Mesenchymal stem cell (in vitro differentiated cells and primary cell): ENCODE results near the gene APEX1.

ENCODE experiments used
- DNase-seq: peaks from one replicate; pipeline ENCODE4 v3.0.0-alpha.2; 2013
- H2AFZ ChIP-seq: one replicate; pipeline ENCODE4 v1.6.1; 2013; ENCODE audit warnings: low read depth, mild to moderate bottlenecking, control low read depth, inconsistent platforms, low read length, moderate library complexity
- H2AK5ac ChIP-seq: 2 replicates; pipeline ENCODE4 v1.6.1; 2013; ENCODE audit warnings: low read length, moderate library complexity, mild to moderate bottlenecking, inconsistent platforms; ENCODE audit not compliant: severe bottlenecking
- H2BK120ac ChIP-seq: one replicate; pipeline ENCODE4 v1.6.1; 2013; ENCODE audit warnings: low read depth, mild to moderate bottlenecking, inconsistent platforms, low read length, moderate library complexity
- H2BK12ac ChIP-seq, 2 experiments: one replicate each; pipeline ENCODE4 v1.6.1; 2013; ENCODE audit warnings: inconsistent platforms in 2 of 2, low read length in 2 of 2, mild to moderate bottlenecking in 2 of 2, moderate library complexity in 2 of 2, control low read depth in 1 of 2
- H2BK15ac ChIP-seq: one replicate; pipeline ENCODE4 v1.6.1; 2013; ENCODE audit warnings: mild to moderate bottlenecking, low read depth, inconsistent platforms; ENCODE audit not compliant: poor library complexity, severe bottlenecking
- H2BK5ac ChIP-seq: 2 replicates; pipeline ENCODE4 v1.6.1; 2013; ENCODE audit warnings: low read depth, mild to moderate bottlenecking, low read length, control low read depth, inconsistent platforms; ENCODE audit not compliant: poor library complexity, severe bottlenecking
- H3K14ac ChIP-seq, 2 experiments: one replicate each; pipeline ENCODE4 v1.6.1; 2013; ENCODE audit warnings: inconsistent platforms in 2 of 2, low read length in 2 of 2, control low read depth in 1 of 2, mild to moderate bottlenecking in 1 of 2, moderate library complexity in 1 of 2
- H3K18ac ChIP-seq, 2 experiments: one replicate each; pipeline ENCODE4 v1.6.1; 2013; ENCODE audit warnings: inconsistent platforms in 2 of 2, low read length in 2 of 2, control low read depth in 1 of 2, low read depth in 1 of 2, mild to moderate bottlenecking in 1 of 2
- H3K23ac ChIP-seq, 2 experiments: one replicate each; pipeline ENCODE4 v1.6.1; 2013; ENCODE audit warnings: inconsistent platforms in 2 of 2, low read length in 2 of 2, mild to moderate bottlenecking in 2 of 2, moderate library complexity in 2 of 2, control low read depth in 1 of 2
- H3K27ac ChIP-seq: 2 replicates; pipeline ENCODE4 v1.5.1; 2013; ENCODE audit warnings: mild to moderate bottlenecking, moderate library complexity, low read length, control low read depth, inconsistent platforms; ENCODE audit not compliant: poor library complexity, severe bottlenecking
- H3K27me3 ChIP-seq, 2 experiments: 2 replicates each; pipeline versions ENCODE4 v1.6.1 to v1.7.0; 2013; ENCODE audit warnings: low read length in 2 of 2, mild to moderate bottlenecking in 2 of 2, moderate library complexity in 2 of 2, control low read depth in 1 of 2, inconsistent platforms in 1 of 2; ENCODE audit not compliant: control insufficient read depth in 1 of 2, insufficient read depth in 1 of 2
- H3K36me3 ChIP-seq, 2 experiments: 2 replicates each; pipeline versions ENCODE4 v1.6.1 to v1.7.0; 2013; ENCODE audit warnings: low read length in 2 of 2, control low read depth in 1 of 2, inconsistent platforms in 1 of 2, low read depth in 1 of 2, mild to moderate bottlenecking in 1 of 2; ENCODE audit not compliant: insufficient read depth in 2 of 2, control insufficient read depth in 1 of 2
- H3K4ac ChIP-seq, 2 experiments: one replicate each; pipeline ENCODE4 v1.6.1; 2013; ENCODE audit warnings: inconsistent platforms in 2 of 2, low read length in 2 of 2, mild to moderate bottlenecking in 2 of 2, moderate library complexity in 2 of 2, control low read depth in 1 of 2, low read depth in 1 of 2
- H3K4me1 ChIP-seq: 2 replicates; pipeline ENCODE4 v1.6.1; 2013; ENCODE audit warnings: low read depth, low read length, control low read depth; ENCODE audit not compliant: control insufficient read depth, insufficient read depth
- H3K4me2 ChIP-seq: 2 replicates; pipeline ENCODE4 v1.6.1; 2013; ENCODE audit warnings: low read length, mild to moderate bottlenecking, inconsistent platforms; ENCODE audit not compliant: poor library complexity, severe bottlenecking
- H3K4me3 ChIP-seq, 2 experiments: 2 replicates each; pipeline versions ENCODE4 v1.5.1 to v1.7.0; 2013; ENCODE audit warnings: low read length in 2 of 2, mild to moderate bottlenecking in 2 of 2, control low read depth in 1 of 2, low read depth in 1 of 2; ENCODE audit not compliant: insufficient read depth in 1 of 2
- H3K79me1 ChIP-seq: replicated peaks from 2 replicates; pipeline ENCODE4 v1.6.1; 2013; ENCODE audit warnings: mild to moderate bottlenecking, control low read depth, low read length, inconsistent platforms; ENCODE audit not compliant: poor library complexity, severe bottlenecking
- H3K9ac ChIP-seq: 2 replicates; pipeline ENCODE4 v1.7.0; 2013; ENCODE audit warnings: mild to moderate bottlenecking, low read length, moderate library complexity
- H3K9me3 ChIP-seq: 2 replicates; pipeline ENCODE4 v1.7.0; 2013; ENCODE audit warnings: mild to moderate bottlenecking, low read length; ENCODE audit not compliant: control insufficient read depth
- H4K8ac ChIP-seq: one replicate; pipeline ENCODE4 v1.6.1; 2013; ENCODE audit warnings: inconsistent platforms, mild to moderate bottlenecking, low read length, moderate library complexity
- H4K91ac ChIP-seq: one replicate; pipeline ENCODE4 v1.6.1; 2013; ENCODE audit warnings: mild to moderate bottlenecking, low read length, inconsistent platforms
- WGBS: methylation state at CpG from one replicate; pipeline ENCODE4 v1.1.7; 2013; ENCODE audit warnings: mixed read lengths; 5-methylcytosine and 5-hydroxymethylcytosine counted together

The APEX1 gene

DNA sequence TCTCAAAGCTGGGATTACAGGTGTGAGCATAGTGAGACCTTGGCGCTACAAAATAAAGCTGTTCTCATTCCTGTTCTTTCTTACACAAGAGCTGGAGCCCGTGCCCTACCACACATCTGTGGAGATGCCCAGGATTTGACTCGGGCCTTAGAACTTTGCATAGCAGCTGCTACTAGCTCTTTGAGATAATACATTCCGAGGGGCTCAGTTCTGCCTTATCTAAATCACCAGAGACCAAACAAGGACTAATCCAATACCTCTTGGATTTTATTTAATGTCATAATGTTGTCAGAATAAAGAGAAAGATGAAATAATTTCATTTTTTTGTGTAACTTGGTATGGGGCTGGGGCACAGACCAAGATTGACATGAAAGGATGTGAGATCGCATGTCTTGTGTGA is 21.8 kb downstream of the APEX1 start:
- Histone ChIP-seq H3K4ac (no peak overlapping the region), H3K36me3 (peaks cover 34 to 76% of the 10 kb centered on the region in 2 experiments), H3K9me3 (no peaks in the 10 kb centered on the region), H3K14ac (no peak overlapping the region), H2AK5ac (no peak overlapping the region), H3K18ac (no peak overlapping the region), H3K79me1 (peaks cover 21% of the 10 kb centered on the region), H2BK120ac (no peak overlapping the region), H3K4me2 (no peak overlapping the region), H3K4me1 (no peaks in the 10 kb centered on the region), H3K27ac (no peak overlapping the region), H3K9ac (no peak overlapping the region), H3K23ac (no peak overlapping the region), H4K8ac (no peak overlapping the region), H2BK15ac (no peak overlapping the region), H4K91ac (no peak overlapping the region), H2BK12ac (no peak overlapping the region), H3K4me3 (no peak overlapping the region), H3K27me3 (no peaks in the 10 kb centered on the region), H2AFZ (no peak overlapping the region), H2BK5ac (no peak overlapping the region)
- 90% methylated on average over 4 of the region's 5 CpGs for WGBS
- no peak for DNase-seq

DNA sequence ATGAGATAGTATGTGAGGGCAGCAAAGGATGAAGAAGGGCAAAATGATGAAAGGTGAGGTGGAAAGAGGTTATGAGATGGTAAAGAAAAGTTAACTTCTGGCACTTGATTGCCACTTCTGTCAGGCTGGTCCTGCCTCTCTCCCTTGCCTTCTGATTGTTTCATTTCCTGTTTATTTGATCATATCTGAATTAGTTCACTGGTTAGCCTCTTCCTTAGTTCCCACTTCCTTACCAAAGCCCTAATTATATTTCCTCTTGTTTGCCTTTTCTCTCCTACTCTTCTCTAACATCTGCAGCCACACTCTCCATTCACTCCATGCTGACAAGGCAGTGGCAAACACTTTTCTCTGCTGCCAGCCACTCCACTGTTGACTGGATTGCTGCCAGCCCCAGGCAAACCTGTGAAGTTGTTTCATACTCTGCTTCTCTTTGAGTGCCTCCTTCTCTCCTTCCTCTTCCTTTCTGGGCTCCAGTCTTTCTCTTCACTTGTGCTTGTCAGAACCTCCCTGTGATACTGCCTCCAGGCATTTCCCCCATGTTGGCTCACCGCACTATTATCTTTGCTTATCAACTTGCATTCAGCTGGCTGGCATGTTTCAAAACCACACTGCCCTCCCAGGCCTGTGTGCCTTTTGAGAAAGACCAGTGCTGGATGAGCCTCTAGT is 22.3 kb downstream of the APEX1 start:
- Histone ChIP-seq H3K9ac (no peak overlapping the region), H3K4me3 (no peak overlapping the region), H3K79me1 (peaks cover 16% of the 10 kb centered on the region), H2BK120ac (no peak overlapping the region), H3K4me1 (no peaks in the 10 kb centered on the region), H3K36me3 (peaks cover 34 to 72% of the 10 kb centered on the region in 2 experiments), H3K27me3 (no peaks in the 10 kb centered on the region), H3K4me2 (no peak overlapping the region), H3K9me3 (no peaks in the 10 kb centered on the region), H2BK15ac (no peak overlapping the region), H2BK5ac (no peak overlapping the region), H3K14ac (no peak overlapping the region), H2BK12ac (no peak overlapping the region), H2AFZ (no peak overlapping the region), H3K23ac (no peak overlapping the region), H3K4ac (no peak overlapping the region), H4K8ac (peak overlapping the region; percentile 59), H3K27ac (no peak overlapping the region), H2AK5ac (no peak overlapping the region), H3K18ac (no peak overlapping the region), H4K91ac (no peak overlapping the region)
- WGBS, result 46% methylated on average over 1 of the region's 1 CpG
- peak; percentile 76 for DNase-seq

DNA sequence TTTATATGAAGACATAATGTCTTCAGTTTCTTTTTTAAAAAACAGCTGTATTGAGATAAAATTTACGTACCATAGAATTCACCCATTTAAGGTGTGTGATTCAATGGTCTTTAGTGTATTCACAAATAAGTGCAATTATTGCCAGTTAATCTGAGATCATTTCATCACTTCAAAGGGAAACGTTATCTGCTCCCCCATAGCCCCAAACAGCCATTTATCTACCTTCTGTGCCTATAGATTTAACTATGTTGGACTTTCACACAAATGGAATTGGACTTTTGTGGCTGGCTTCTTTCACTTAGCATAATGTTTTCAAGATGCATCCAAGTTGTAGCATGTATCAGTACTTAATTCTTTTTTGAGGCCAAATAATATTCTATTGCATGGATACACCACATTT is 23.9 kb downstream of the APEX1 start:
- Histone ChIP-seq H3K27ac (no peak overlapping the region), H2BK12ac (no peak overlapping the region), H3K4me2 (no peak overlapping the region), H2AK5ac (no peak overlapping the region), H2BK5ac (no peak overlapping the region), H3K18ac (no peak overlapping the region), H3K79me1 (peaks cover 12% of the 10 kb centered on the region), H3K23ac (no peak overlapping the region), H3K4ac (no peak overlapping the region), H3K36me3 (peaks cover 30 to 57% of the 10 kb centered on the region in 2 experiments), H3K27me3 (no peaks in the 10 kb centered on the region), H3K9ac (no peak overlapping the region), H2BK15ac (no peak overlapping the region), H3K14ac (no peak overlapping the region), H2BK120ac (no peak overlapping the region), H3K4me3 (no peak overlapping the region), H3K4me1 (no peaks in the 10 kb centered on the region), H4K8ac (no peak overlapping the region), H4K91ac (no peak overlapping the region), H3K9me3 (no peaks in the 10 kb centered on the region), H2AFZ (no peak overlapping the region)
- DNase-seq, result no peak
- 100% methylated on average over 1 of the region's 2 CpGs for WGBS

DNA sequence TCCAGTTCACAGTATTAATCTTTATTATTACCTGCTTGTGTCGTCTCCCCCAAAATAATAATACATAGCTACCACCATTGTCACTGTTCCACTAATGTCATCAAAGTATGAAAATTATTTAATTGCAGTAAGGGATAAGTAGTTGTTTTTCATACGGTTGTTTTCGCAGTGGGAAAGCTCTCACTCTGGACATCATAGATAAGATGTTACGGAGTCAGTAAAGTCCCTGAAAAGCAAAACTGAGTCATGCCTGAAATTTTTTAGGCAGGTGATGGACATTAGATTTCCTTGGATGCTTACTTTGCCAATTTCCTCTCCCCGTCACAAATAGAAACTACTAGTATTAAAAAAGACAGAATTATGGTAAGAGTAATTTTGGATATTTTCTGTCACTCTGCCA is 27.4 kb downstream of the APEX1 start:
- no peak overlapping the region for H3K23ac ChIP-seq
- no peak overlapping the region for H3K18ac ChIP-seq
- no peak overlapping the region for H2AFZ ChIP-seq
- H2BK15ac ChIP-seq, result no peak overlapping the region
- H3K36me3 ChIP-seq, result peaks cover 6 to 22% of the 10 kb centered on the region in 2 experiments
- no peak overlapping the region for H2BK5ac ChIP-seq
- no peaks in the 10 kb centered on the region for H3K79me1 ChIP-seq
- no peak overlapping the region for H3K14ac ChIP-seq
- H3K27me3 ChIP-seq, result peaks cover 0 to 11% of the 10 kb centered on the region in 2 experiments
- no peak overlapping the region for H2BK12ac ChIP-seq
- H4K91ac ChIP-seq, result no peak overlapping the region
- no peak overlapping the region for H2AK5ac ChIP-seq
- no peak overlapping the region for H4K8ac ChIP-seq
- H3K27ac ChIP-seq, result no peak overlapping the region
- no peak overlapping the region for H3K9ac ChIP-seq
- no peak for DNase-seq
- no peak overlapping the region for H2BK120ac ChIP-seq
- H3K4me1 ChIP-seq, result no peaks in the 10 kb centered on the region
- WGBS, result 96% methylated on average over 3 of the region's 5 CpGs
- H3K9me3 ChIP-seq, result no peaks in the 10 kb centered on the region
- no peak overlapping the region for H3K4me2 ChIP-seq
- no peak overlapping the region for H3K4ac ChIP-seq
- no peak overlapping the region for H3K4me3 ChIP-seq
